Smooth muscle cell (in vitro differentiated cells): Measurements from ENCODE around the gene SH3GL3. TPM values are rescaled to one million over a fixed set of nuclear protein-coding genes. Genes with fewer than 3 reads are reported as not detected.

Experiments used
- DNase-seq: peaks from one replicate; lab custom pipeline; 2025; ENCODE audit not compliant: unreplicated experiment; lab: John Stamatoyannopoulos, UW
- H2AFZ ChIP-seq: fragments of 200-600 bp; sonication (generic); 2 replicates; pipeline ENCODE4 v1.6.0; 2016; ENCODE audit warnings: antibody characterized with exemption, low read depth, mild to moderate bottlenecking
- H3F3A ChIP-seq: fragments of 200-600 bp; sonication (generic); 2 replicates; pipeline ENCODE4 v1.6.0; 2017; ENCODE audit warnings: antibody characterized with exemption, low read depth
- H3K27ac ChIP-seq: fragments of 200-600 bp; sonication (generic); 2 replicates; pipeline ENCODE4 v1.5.1; 2016; ENCODE audit warnings: low read depth, mild to moderate bottlenecking
- H3K27me3 ChIP-seq: fragments of 200-600 bp; sonication (generic); 2 replicates; pipeline ENCODE4 v1.6.1; 2016; ENCODE audit warnings: low read depth, mild to moderate bottlenecking
- H3K36me3 ChIP-seq: fragments of 200-600 bp; sonication (generic); 2 replicates; pipeline ENCODE4 v1.5.1; 2016; ENCODE audit warnings: low read depth
- H3K4me1 ChIP-seq: fragments of 200-600 bp; sonication (generic); 2 replicates; pipeline ENCODE4 v1.5.1; 2016; ENCODE audit warnings: low read depth
- H3K4me2 ChIP-seq: fragments of 200-600 bp; sonication (generic); 2 replicates; pipeline ENCODE4 v1.6.0; 2016; ENCODE audit warnings: mild to moderate bottlenecking
- H3K4me3 ChIP-seq: fragments of 200-600 bp; sonication (generic); 2 replicates; pipeline ENCODE4 v1.5.1; 2016; ENCODE audit warnings: mild to moderate bottlenecking
- H3K79me2 ChIP-seq: fragments of 200-600 bp; sonication (generic); 2 replicates; pipeline ENCODE4 v1.6.0; 2016; ENCODE audit warnings: low read depth, mild to moderate bottlenecking
- H3K9ac ChIP-seq: fragments of 200-600 bp; sonication (generic); 2 replicates; pipeline ENCODE4 v1.6.0; 2016; ENCODE audit warnings: low read depth
- H3K9me3 ChIP-seq: fragments of 200-600 bp; sonication (generic); replicated peaks from 2 replicates; pipeline ENCODE4 v1.5.1; 2016; ENCODE audit warnings: low read depth
- H4K20me1 ChIP-seq: fragments of 200-600 bp; sonication (generic); 2 replicates; pipeline ENCODE4 v1.6.0; 2016; ENCODE audit warnings: low read depth
- WGBS: methylation state at CpG from one replicate; pipeline ENCODE4 v1.1.7; 2016; ENCODE audit warnings: low lambda C conversion rate; 5-methylcytosine and 5-hydroxymethylcytosine counted together
- polyA plus RNA-seq: library from polyadenylated mRNA; unstranded; fragments of >200 nt; fragmentation: Nextera tagmentation; extraction: Ambion mirVana; gene quantifications from 2 replicates; pipeline ENCODE4 v1.2.1, GENCODE V29; 2016
- total RNA-seq: library from RNA; depleted of rRNA; stranded (reverse); fragments of >200 nt; gene quantifications from 2 replicates; pipeline ENCODE4 v1.2.3, GENCODE V29; 2014
- TF ChIP-seq, protein P1 (sequence below): fragments of 200-600 bp; sonication (generic); IDR thresholded peaks from 2 replicates; pipeline ENCODE4 v1.5.1; 2017; ENCODE audit warnings: borderline replicate concordance, mild to moderate bottlenecking, antibody characterized with exemption; ENCODE audit not compliant: insufficient read depth, poor library complexity, severe bottlenecking

The SH3GL3 gene
- total and polyA plus RNA-seq, 2 experiments from 2014 or later: 0.50 to 2.2 TPM

DNA sequence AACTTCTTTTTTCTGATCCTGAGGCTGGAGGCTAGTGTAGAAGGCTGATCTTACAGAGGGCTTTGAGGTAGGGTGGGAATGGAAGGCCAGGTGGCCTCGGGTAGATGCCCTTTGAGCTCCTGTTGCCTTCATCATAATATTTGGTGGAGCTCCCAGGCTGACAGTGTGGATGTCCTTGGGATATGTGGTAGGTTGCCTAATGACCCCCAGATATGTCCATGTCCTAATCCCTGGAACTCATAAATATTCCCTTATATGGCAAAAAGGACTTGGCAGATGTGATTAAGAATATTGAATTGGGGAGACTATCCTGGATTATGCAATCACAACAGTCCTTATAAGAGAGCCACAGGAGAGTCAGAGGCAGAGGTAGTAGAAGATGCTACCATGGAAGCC lies 212.3 kb downstream of the SH3GL3 start:
- no peak overlapping the region for H3K9ac ChIP-seq
- H3K27ac ChIP-seq: no peak overlapping the region
- no peaks in the 10 kb centered on the region for H3K36me3 ChIP-seq
- 89% methylated on average over 1 of the region's 1 CpG for WGBS
- H3K79me2 ChIP-seq: no peaks in the 10 kb centered on the region
- TF ChIP-seq, protein P1, sequence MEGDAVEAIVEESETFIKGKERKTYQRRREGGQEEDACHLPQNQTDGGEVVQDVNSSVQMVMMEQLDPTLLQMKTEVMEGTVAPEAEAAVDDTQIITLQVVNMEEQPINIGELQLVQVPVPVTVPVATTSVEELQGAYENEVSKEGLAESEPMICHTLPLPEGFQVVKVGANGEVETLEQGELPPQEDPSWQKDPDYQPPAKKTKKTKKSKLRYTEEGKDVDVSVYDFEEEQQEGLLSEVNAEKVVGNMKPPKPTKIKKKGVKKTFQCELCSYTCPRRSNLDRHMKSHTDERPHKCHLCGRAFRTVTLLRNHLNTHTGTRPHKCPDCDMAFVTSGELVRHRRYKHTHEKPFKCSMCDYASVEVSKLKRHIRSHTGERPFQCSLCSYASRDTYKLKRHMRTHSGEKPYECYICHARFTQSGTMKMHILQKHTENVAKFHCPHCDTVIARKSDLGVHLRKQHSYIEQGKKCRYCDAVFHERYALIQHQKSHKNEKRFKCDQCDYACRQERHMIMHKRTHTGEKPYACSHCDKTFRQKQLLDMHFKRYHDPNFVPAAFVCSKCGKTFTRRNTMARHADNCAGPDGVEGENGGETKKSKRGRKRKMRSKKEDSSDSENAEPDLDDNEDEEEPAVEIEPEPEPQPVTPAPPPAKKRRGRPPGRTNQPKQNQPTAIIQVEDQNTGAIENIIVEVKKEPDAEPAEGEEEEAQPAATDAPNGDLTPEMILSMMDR: no peak
- DNase-seq: no peak
- no peaks in the 10 kb centered on the region for H3K9me3 ChIP-seq
- H3F3A ChIP-seq: no peaks in the 10 kb centered on the region
- no peak overlapping the region for H3K4me2 ChIP-seq
- H3K4me3 ChIP-seq: no peak overlapping the region
- H2AFZ ChIP-seq: no peak overlapping the region
- peaks cover 22% of the 10 kb centered on the region for H3K27me3 ChIP-seq
- peaks cover 2% of the 10 kb centered on the region for H3K4me1 ChIP-seq
- no peaks in the 10 kb centered on the region for H4K20me1 ChIP-seq

DNA sequence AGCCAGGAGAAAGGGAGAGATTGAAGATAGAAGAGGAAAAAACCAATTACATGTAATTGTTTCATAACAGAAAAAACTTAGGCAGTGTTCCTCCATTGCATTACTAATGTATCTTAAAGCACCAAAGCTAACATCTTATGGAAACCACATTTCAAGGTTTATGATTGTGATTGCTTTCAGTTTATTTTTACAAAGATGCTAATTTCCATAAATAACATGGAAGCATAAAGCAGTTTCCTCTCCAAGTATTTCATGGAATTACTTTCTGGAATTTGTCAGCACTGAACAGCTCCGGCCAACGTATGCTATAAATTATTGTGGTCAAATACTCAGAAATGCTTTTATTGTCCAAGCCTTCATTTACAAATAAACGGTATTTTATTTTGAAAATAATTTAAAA lies 218.3 kb downstream of the SH3GL3 start:
- no peak overlapping the region for H3K4me2 ChIP-seq
- no peaks in the 10 kb centered on the region for H3K79me2 ChIP-seq
- H3K9me3 ChIP-seq: no peaks in the 10 kb centered on the region
- H3K4me1 ChIP-seq: no peaks in the 10 kb centered on the region
- H3K4me3 ChIP-seq: no peak overlapping the region
- H4K20me1 ChIP-seq: no peaks in the 10 kb centered on the region
- no peaks in the 10 kb centered on the region for H3K36me3 ChIP-seq
- no peak overlapping the region for H3K27ac ChIP-seq
- no peak for DNase-seq
- 78% methylated on average over 3 of the region's 3 CpGs for WGBS
- TF ChIP-seq, protein P1: no peak
- H2AFZ ChIP-seq: no peak overlapping the region
- H3F3A ChIP-seq: no peaks in the 10 kb centered on the region
- no peak overlapping the region for H3K9ac ChIP-seq
- no peaks in the 10 kb centered on the region for H3K27me3 ChIP-seq

Other genes starting within 250 kb of the SH3GL3 start
- 61.0 and 62.5 TPM in 2 replicates for gene HDGFL3, start 239.5 kb upstream of the SH3GL3 start, total RNA-seq
- gene HDGFL3, start 239.5 kb upstream of the SH3GL3 start, polyA plus RNA-seq: 36.2 and 44.4 TPM in 2 replicates
- 2.2 and 4.3 TPM in 2 replicates for gene BNC1, start 162.7 kb upstream of the SH3GL3 start, total RNA-seq
- 0.42 and 1.2 TPM in 2 replicates for gene BNC1, start 162.7 kb upstream of the SH3GL3 start, polyA plus RNA-seq
- gene ADAMTSL3, start 206.8 kb downstream of the SH3GL3 start, total RNA-seq: 0.22 and 1.2 TPM in 2 replicates
- gene ADAMTSL3, start 206.8 kb downstream of the SH3GL3 start, polyA plus RNA-seq: 0.17 and 0.44 TPM in 2 replicates